HCT116 (cell line): ENCODE measurements around the gene TRIM24. TPM values are rescaled to one million over a fixed set of nuclear protein-coding genes. Genes with fewer than 3 reads are reported as not detected.
A peak's percentile ranks its signal among the peaks of the same experiment; 100 is the strongest.

ENCODE experiments used
- ATAC-seq: fragments of 200-7000 bp; cut with Tn5 transposase; 2 replicates; pipeline ENCODE4 v1.9.1; 2020; ENCODE audit warnings: mild to moderate bottlenecking, moderate library complexity
- BruUV-seq: library from RNA; stranded (reverse); fragments of 400-500 nt; replicated peaks from 2 replicates; lab custom pipeline; 2021; lab: Mats Ljungman, UMichigan
- CTCF ChIA-PET: fragments of 300-600 bp; sonication (Branson Sonifier 250); formaldehyde crosslinking; loops from one replicate; lab custom pipeline; 2021; ENCODE audit warnings: antibody characterized with exemption; lab: Charles Lee
- POLR2A ChIA-PET: fragments of 300-600, 350-600 bp; sonication (Branson Sonifier 250); formaldehyde crosslinking; loops from one replicate; lab custom pipeline; 2021; ENCODE audit warnings: antibody characterized with exemption; lab: Charles Lee
- RAD21 ChIA-PET, 2 experiments: fragments of 300-600 bp; sonication (Branson Sonifier 250); formaldehyde crosslinking; loops; one replicate each; lab custom pipeline; 2023; ENCODE audit warnings: low total read pairs in 2 of 2; ENCODE audit not compliant: uncharacterized antibody in 2 of 2, unreplicated experiment in 2 of 2, low non-redundant PET in 1 of 2; lab: Charles Lee
- DNase-seq: peaks from one replicate; pipeline ENCODE4 v3.0.0-alpha.2; 2010; ENCODE audit warnings: low read depth, low spot score
- H2AFZ ChIP-seq: fragments of 200-600 bp; shearing (Covaris generic), sonication (generic); 2 replicates; pipeline ENCODE4 v1.6.1; 2017; ENCODE audit warnings: low read depth, mixed run types, mixed read lengths, antibody characterized with exemption, low read length; ENCODE audit not compliant: poor library complexity, severe bottlenecking
- H3K27ac ChIP-seq: 2 replicates; pipeline ENCODE4 v1.5.1; 2012; ENCODE audit warnings: low read depth, low read length
- H3K27me3 ChIP-seq: fragments of 200-600 bp; sonication (generic); 2 replicates; pipeline ENCODE4 v1.6.1; 2016; ENCODE audit warnings: mixed run types, low read length, mixed read lengths; ENCODE audit not compliant: insufficient read depth
- H3K36me3 ChIP-seq, 2 experiments: fragments of 200-500 bp in 1 of 2; fragments of 200-600 bp in 1 of 2; sonication (Bioruptor generic) in 1 of 2; sonication (generic) in 1 of 2; 2 replicates each; pipeline versions ENCODE4 v1.5.1 to v1.6.1; 2014 to 2016; ENCODE audit warnings: low read length in 2 of 2, inconsistent platforms in 1 of 2, mixed read lengths in 1 of 2, mixed run types in 1 of 2; ENCODE audit not compliant: insufficient read depth in 2 of 2, control insufficient read depth in 1 of 2
- H3K4me1 ChIP-seq, 2 experiments: fragments of 200-600 bp in 1 of 2; sonication (generic) in 1 of 2; 2 replicates each; pipeline versions ENCODE4 v1.5.1 to v1.6.1; 2012 to 2017; ENCODE audit warnings: low read length in 2 of 2, inconsistent platforms in 1 of 2, mild to moderate bottlenecking in 1 of 2, mixed read lengths in 1 of 2, mixed run types in 1 of 2, moderate library complexity in 1 of 2; ENCODE audit not compliant: insufficient read depth in 2 of 2, control insufficient read depth in 1 of 2
- H3K4me2 ChIP-seq: fragments of 200-600 bp; sonication (generic); 2 replicates; pipeline ENCODE4 v1.6.1; 2017; ENCODE audit warnings: mixed run types, low read length, mixed read lengths
- H3K4me3 ChIP-seq, 2 experiments: fragments of 200-600 bp in 1 of 2; sonication (generic) in 1 of 2; replicated peaks in 1 of 2; 2 replicates each; pipeline ENCODE4 v1.5.1; 2011 to 2016; ENCODE audit warnings: low read length in 2 of 2, control low read depth in 1 of 2, low read depth in 1 of 2, mild to moderate bottlenecking in 1 of 2, mixed read lengths in 1 of 2, mixed run types in 1 of 2
- H3K79me2 ChIP-seq: fragments of 200-600 bp; sonication (generic); 2 replicates; pipeline ENCODE4 v1.6.1; 2017; ENCODE audit warnings: mild to moderate bottlenecking, mixed run types, low read length, moderate library complexity, mixed read lengths; ENCODE audit not compliant: insufficient read depth
- H3K9ac ChIP-seq: fragments of 200-600 bp; sonication (generic); 2 replicates; pipeline ENCODE4 v1.6.1; 2016; ENCODE audit warnings: low read length, mixed read lengths
- H3K9me2 ChIP-seq: fragments of 200-600 bp; sonication (generic), shearing (Covaris generic); 2 replicates; pipeline ENCODE4 v1.6.1; 2017; ENCODE audit warnings: mixed run types, mild to moderate bottlenecking, moderate library complexity; ENCODE audit not compliant: insufficient read depth
- H3K9me3 ChIP-seq, 2 experiments: fragments of 200-500 bp in 1 of 2; fragments of 200-600 bp in 1 of 2; sonication (Bioruptor generic) in 1 of 2; sonication (generic) in 1 of 2; 2 replicates each; pipeline ENCODE4 v1.6.1; 2014 to 2017; ENCODE audit warnings: low read length in 2 of 2, mixed read lengths in 2 of 2, inconsistent platforms in 1 of 2, low read depth in 1 of 2, mild to moderate bottlenecking in 1 of 2, mixed run types in 1 of 2, moderate library complexity in 1 of 2; ENCODE audit not compliant: control insufficient read depth in 1 of 2, insufficient read depth in 1 of 2
- H4K20me1 ChIP-seq: fragments of 200-600 bp; sonication (generic), shearing (Covaris generic); 2 replicates; pipeline ENCODE4 v1.6.1; 2017; ENCODE audit warnings: mixed run types, mild to moderate bottlenecking, moderate library complexity; ENCODE audit not compliant: insufficient read depth
- CEBPB ChIP-seq: IDR thresholded peaks from 2 replicates; pipeline ENCODE4 v1.6.1; 2012; ENCODE audit warnings: low read depth
- EGR1 ChIP-seq: IDR thresholded peaks from 2 replicates; pipeline ENCODE4 v1.6.1; 2012; ENCODE audit warnings: low read depth
- POLR2AphosphoS5 ChIP-seq: IDR thresholded peaks from 2 replicates; pipeline ENCODE4 v1.6.1; 2011; ENCODE audit warnings: mild to moderate bottlenecking, low read depth, low read length, moderate library complexity
- RAD21 ChIP-seq: IDR thresholded peaks from 2 replicates; pipeline ENCODE4 v1.6.1; 2012; ENCODE audit warnings: low read depth, mild to moderate bottlenecking
- SP1 ChIP-seq: IDR thresholded peaks from 2 replicates; pipeline ENCODE4 v1.6.1; 2012; ENCODE audit warnings: low read depth
- SRF ChIP-seq: IDR thresholded peaks from 2 replicates; pipeline ENCODE4 v1.6.1; 2012; ENCODE audit warnings: low read depth
- TCF7L2 ChIP-seq: IDR thresholded peaks from 2 replicates; pipeline ENCODE4 v1.7.0; 2011; ENCODE audit warnings: borderline replicate concordance, inconsistent platforms; ENCODE audit not compliant: insufficient read depth, insufficient read length; ENCODE audit errors: extremely low read depth
- YY1 ChIP-seq: IDR thresholded peaks from 2 replicates; pipeline ENCODE4 v1.6.1; 2011; ENCODE audit warnings: low read length, low read depth, moderate library complexity, mild to moderate bottlenecking; ENCODE audit not compliant: insufficient replicate concordance; ENCODE audit errors: extremely low read depth
- ZFX ChIP-seq: fragments of 450-650 bp; IDR thresholded peaks from 2 replicates; pipeline ENCODE4 v1.6.1; 2017
- intact Hi-C: fragments of 100-400 bp; cut with micrococcal nuclease; formaldehyde crosslinking; loops from 2 replicates; pipeline ENCODE4 v1.10.0; 2022
- total RNA-seq: library from RNA; stranded (reverse); gene quantifications from one replicate; pipeline ENCODE4 v1.2.1, GENCODE V29; 2021; ENCODE audit not compliant: unreplicated experiment
- TF ChIP-seq, protein P1 (sequence below), 3 experiments: fragments of 200-600 bp in 1 of 3; sonication (generic) in 1 of 3; IDR thresholded peaks in 2 of 3; conservative IDR thresholded peaks in 1 of 3; 2 replicates each; pipeline ENCODE4 v1.5.1; 2012 to 2017; ENCODE audit warnings: low read depth in 2 of 3, low read length in 2 of 3, antibody characterized with exemption in 1 of 3, borderline replicate concordance in 1 of 3, control low read depth in 1 of 3, mild to moderate bottlenecking in 1 of 3, mixed read lengths in 1 of 3, mixed run types in 1 of 3, moderate library complexity in 1 of 3; ENCODE audit not compliant: insufficient read depth in 1 of 3
- TF ChIP-seq, protein P2 (sequence below): IDR thresholded peaks from 2 replicates; pipeline ENCODE4 v1.6.1; 2011; ENCODE audit warnings: mild to moderate bottlenecking, low read length, moderate library complexity; ENCODE audit not compliant: insufficient replicate concordance; ENCODE audit errors: extremely low read depth
- TF ChIP-seq, protein P3 (sequence below): IDR thresholded peaks from 2 replicates; pipeline ENCODE4 v1.6.1; 2012; ENCODE audit warnings: low read depth

TRIM24 gene
- total RNA-seq, 1 experiment from 2014 or later: 12.8 TPM

DNA sequence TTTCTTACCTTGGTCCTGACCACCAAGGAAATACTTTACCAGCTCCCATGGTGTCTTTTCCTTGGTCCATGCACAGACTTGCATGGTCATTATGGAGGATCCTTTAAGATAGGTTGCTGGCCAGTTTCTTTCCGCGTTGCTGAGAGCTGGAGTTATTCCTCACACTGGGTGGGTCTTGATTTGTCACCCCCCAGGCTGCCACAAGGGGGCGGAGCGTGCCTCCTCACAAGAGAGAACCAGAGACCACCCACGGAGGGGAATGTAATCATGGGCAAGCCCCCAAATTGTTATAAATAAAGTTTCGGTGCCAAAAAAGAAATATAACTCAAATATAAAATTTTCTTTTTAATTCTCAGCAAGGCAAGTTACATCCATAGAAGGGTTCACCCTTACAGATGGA lies 10.5 kb upstream of the TRIM24 start:
- DNase-seq: no peak
- Histone ChIP-seq H3K27ac (no peak overlapping the region), H3K27me3 (no peaks in the 10 kb centered on the region), H3K4me3 (no peak overlapping the region), H3K79me2 (no peaks in the 10 kb centered on the region), H2AFZ (no peak overlapping the region), H3K4me1 (no peaks in the 10 kb centered on the region), H3K9ac (no peak overlapping the region), H3K9me3 (no peaks in the 10 kb centered on the region), H4K20me1 (no peaks in the 10 kb centered on the region), H3K36me3 (no peaks in the 10 kb centered on the region), H3K9me2 (no peaks in the 10 kb centered on the region), H3K4me2 (no peak overlapping the region)
- intact Hi-C loops: loop anchor here (2.0 kb wide), 1 partner anchor 289 kb away; no protein-coding TSS in a partner anchor
- ChIA-PET RAD21 (no interaction called here), POLR2A (no interaction called here), CTCF (interaction anchor here (0.9 to 1.3 kb wide), 3 partner anchors 9 to 290 kb away, joined by 4 to 7 read pairs (median 7); partner anchors contain the start of gene TRIM24)
- ATAC-seq: peak; percentile 73
- TF ChIP-seq RAD21 (peak; percentile 42), EGR1 (no peak)
- TF ChIP-seq, protein P1, sequence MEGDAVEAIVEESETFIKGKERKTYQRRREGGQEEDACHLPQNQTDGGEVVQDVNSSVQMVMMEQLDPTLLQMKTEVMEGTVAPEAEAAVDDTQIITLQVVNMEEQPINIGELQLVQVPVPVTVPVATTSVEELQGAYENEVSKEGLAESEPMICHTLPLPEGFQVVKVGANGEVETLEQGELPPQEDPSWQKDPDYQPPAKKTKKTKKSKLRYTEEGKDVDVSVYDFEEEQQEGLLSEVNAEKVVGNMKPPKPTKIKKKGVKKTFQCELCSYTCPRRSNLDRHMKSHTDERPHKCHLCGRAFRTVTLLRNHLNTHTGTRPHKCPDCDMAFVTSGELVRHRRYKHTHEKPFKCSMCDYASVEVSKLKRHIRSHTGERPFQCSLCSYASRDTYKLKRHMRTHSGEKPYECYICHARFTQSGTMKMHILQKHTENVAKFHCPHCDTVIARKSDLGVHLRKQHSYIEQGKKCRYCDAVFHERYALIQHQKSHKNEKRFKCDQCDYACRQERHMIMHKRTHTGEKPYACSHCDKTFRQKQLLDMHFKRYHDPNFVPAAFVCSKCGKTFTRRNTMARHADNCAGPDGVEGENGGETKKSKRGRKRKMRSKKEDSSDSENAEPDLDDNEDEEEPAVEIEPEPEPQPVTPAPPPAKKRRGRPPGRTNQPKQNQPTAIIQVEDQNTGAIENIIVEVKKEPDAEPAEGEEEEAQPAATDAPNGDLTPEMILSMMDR (IDR thresholded peaks at IDR 0.05 in 2 of 3, conservative IDR thresholded peaks at IDR 0.05 in 1 of 3; ENCODE audit: borderline replicate concordance in 1 of 3, insufficient read depth in 1 of 3, low read depth in 2 of 3, low read length in 2 of 3): peak; percentile 16 to 70 (median 55); a peak in 4 of 6 replicates
- no TSS peak for BruUV-seq

- RAD21 ChIA-PET: no interaction called here
- Histone ChIP-seq H4K20me1 (no peaks in the 10 kb centered on the region), H3K27ac (no peak overlapping the region), H2AFZ (no peak overlapping the region), H3K9me3 (no peaks in the 10 kb centered on the region), H3K4me3 (no peak overlapping the region), H3K9me2 (no peaks in the 10 kb centered on the region), H3K36me3 (no peaks in the 10 kb centered on the region), H3K4me1 (peaks cover 2 to 5% of the 10 kb centered on the region in 2 experiments; a peak in 2 of 4 replicates), H3K27me3 (no peaks in the 10 kb centered on the region), H3K79me2 (no peaks in the 10 kb centered on the region), H3K4me2 (no peak overlapping the region), H3K9ac (no peak overlapping the region)
- no peak for DNase-seq
- no peak for ATAC-seq
- POLR2A ChIA-PET: no interaction called here
- BruUV-seq: no TSS peak
- intact Hi-C loops: no loop called here
- CTCF ChIA-PET: no interaction called here
- no peak for TF ChIP-seq SP1
- no peak for TF ChIP-seq ZFX
- no peak for TF ChIP-seq TCF7L2
- no peak for TF ChIP-seq SRF
- no peak for TF ChIP-seq YY1
- no peak for TF ChIP-seq CEBPB
- TF ChIP-seq, protein P2, sequence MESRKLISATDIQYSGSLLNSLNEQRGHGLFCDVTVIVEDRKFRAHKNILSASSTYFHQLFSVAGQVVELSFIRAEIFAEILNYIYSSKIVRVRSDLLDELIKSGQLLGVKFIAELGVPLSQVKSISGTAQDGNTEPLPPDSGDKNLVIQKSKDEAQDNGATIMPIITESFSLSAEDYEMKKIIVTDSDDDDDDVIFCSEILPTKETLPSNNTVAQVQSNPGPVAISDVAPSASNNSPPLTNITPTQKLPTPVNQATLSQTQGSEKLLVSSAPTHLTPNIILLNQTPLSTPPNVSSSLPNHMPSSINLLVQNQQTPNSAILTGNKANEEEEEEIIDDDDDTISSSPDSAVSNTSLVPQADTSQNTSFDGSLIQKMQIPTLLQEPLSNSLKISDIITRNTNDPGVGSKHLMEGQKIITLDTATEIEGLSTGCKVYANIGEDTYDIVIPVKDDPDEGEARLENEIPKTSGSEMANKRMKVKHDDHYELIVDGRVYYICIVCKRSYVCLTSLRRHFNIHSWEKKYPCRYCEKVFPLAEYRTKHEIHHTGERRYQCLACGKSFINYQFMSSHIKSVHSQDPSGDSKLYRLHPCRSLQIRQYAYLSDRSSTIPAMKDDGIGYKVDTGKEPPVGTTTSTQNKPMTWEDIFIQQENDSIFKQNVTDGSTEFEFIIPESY: no peak
- no peak for TF ChIP-seq EGR1
- TF ChIP-seq POLR2AphosphoS5: no peak
- TF ChIP-seq, protein P3, sequence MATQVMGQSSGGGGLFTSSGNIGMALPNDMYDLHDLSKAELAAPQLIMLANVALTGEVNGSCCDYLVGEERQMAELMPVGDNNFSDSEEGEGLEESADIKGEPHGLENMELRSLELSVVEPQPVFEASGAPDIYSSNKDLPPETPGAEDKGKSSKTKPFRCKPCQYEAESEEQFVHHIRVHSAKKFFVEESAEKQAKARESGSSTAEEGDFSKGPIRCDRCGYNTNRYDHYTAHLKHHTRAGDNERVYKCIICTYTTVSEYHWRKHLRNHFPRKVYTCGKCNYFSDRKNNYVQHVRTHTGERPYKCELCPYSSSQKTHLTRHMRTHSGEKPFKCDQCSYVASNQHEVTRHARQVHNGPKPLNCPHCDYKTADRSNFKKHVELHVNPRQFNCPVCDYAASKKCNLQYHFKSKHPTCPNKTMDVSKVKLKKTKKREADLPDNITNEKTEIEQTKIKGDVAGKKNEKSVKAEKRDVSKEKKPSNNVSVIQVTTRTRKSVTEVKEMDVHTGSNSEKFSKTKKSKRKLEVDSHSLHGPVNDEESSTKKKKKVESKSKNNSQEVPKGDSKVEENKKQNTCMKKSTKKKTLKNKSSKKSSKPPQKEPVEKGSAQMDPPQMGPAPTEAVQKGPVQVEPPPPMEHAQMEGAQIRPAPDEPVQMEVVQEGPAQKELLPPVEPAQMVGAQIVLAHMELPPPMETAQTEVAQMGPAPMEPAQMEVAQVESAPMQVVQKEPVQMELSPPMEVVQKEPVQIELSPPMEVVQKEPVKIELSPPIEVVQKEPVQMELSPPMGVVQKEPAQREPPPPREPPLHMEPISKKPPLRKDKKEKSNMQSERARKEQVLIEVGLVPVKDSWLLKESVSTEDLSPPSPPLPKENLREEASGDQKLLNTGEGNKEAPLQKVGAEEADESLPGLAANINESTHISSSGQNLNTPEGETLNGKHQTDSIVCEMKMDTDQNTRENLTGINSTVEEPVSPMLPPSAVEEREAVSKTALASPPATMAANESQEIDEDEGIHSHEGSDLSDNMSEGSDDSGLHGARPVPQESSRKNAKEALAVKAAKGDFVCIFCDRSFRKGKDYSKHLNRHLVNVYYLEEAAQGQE: no peak
Observed at GRCh38 chr7:138455609-138456008, 4.5 kb upstream of the TRIM24 start.
